ENCODE results near the gene PHF12. TPM values are rescaled to one million over a fixed set of nuclear protein-coding genes. Genes with fewer than 3 reads are reported as not detected.

Gene PHF12
- total and polyA plus RNA-seq, 2 of the 13 experiments (the other 11 are each of a cell fraction or from before 2014, with no cell fraction given), result 9.8 to 17.1 TPM

GRCh38 chr17:28907709-28908475 is 43.4 kb downstream of the PHF12 start (continued):
- TF ChIP-seq HNF1B (CRISPR knock-in tag; IDR thresholded peaks at IDR 0.05), result no peak
- TF ChIP-seq TCF7 (IDR thresholded peaks at IDR 0.05; ENCODE audit: low read depth), result 0 out of 2 replicates have a peak, but pooled peaks have one; percentile 18

- Histone ChIP-seq H2AFZ (ENCODE audit: low read length) (no peak overlapping the region), H3K4me2 (ENCODE audit: low read depth, low read length) (no peak overlapping the region), H3K27me3 (ENCODE audit: control insufficient read depth in 1 of 2, insufficient read depth in 2 of 2, low read length in 2 of 2) (no peaks in the 10 kb centered on the region; a peak in 1 of 5 replicates), H3K9ac (ENCODE audit: insufficient read depth, low read depth, low read length) (no peak overlapping the region), H3K4me3 (replicated peaks in 1 of 3; ENCODE audit: insufficient read depth in 1 of 3, low read depth in 2 of 3, low read length in 3 of 3) (no peak overlapping the region), H3K4me1 (ENCODE audit: insufficient read depth, low read length) (peaks cover 59% of the 10 kb centered on the region), H3K79me2 (ENCODE audit: insufficient read depth, low read length) (peaks cover 3% of the 10 kb centered on the region), H3K27ac (ENCODE audit: extremely low read length, insufficient read depth, low read length) (no peak overlapping the region), H3K36me3 (replicated peaks in 1 of 2; ENCODE audit: control insufficient read depth in 1 of 2, insufficient read depth in 2 of 2, low read length in 2 of 2) (peaks cover 20 to 52% of the 10 kb centered on the region in 2 experiments), H3K9me3 (ENCODE audit: low read length) (no peaks in the 10 kb centered on the region), H4K20me1 (ENCODE audit: insufficient read depth, low read length) (peaks cover 4% of the 10 kb centered on the region; the same call in 1 of the 2 replicates)
- intact Hi-C loops (cut with micrococcal nuclease; ENCODE audit: unreplicated experiment), result no loop called here
- DNase-seq (ENCODE audit: low spot score), result no peak
- ChIA-PET POLR2A (interaction anchor here (0.7 to 2.5 kb wide), 2 partner anchors 14 to 42 kb away, joined by 3 to 15 read pairs; no protein-coding TSS in a partner anchor), CTCF (ENCODE audit: low intra/inter-chr PET ratio, low total read pairs) (no interaction called here)
- 91% methylated on average over 7 of the region's 7 CpGs for WGBS (ENCODE audit: low lambda C conversion rate)
- no peak for ATAC-seq
- in situ Hi-C loops (cut with HindIII; ENCODE audit: extremely low pct_ligation_motif_present, low pct_unique_long_range_greater_than_20kb), result no loop called here
- no TSS peak for BruUV-seq (replicated peaks)
- no peak for FAIRE-seq
- TF ChIP-seq ZBTB21 (CRISPR knock-in tag; IDR thresholded peaks at IDR 0.05), result no peak
- no peak for TF ChIP-seq KDM5B (CRISPR knock-in tag; IDR thresholded peaks at IDR 0.05; ENCODE audit: borderline replicate concordance)
- TF ChIP-seq TCF7 (IDR thresholded peaks at IDR 0.05; ENCODE audit: low read depth), result no peak
- no peak for TF ChIP-seq TEF (CRISPR knock-in tag; IDR thresholded peaks at IDR 0.05)
- no peak for TF ChIP-seq ZGPAT (CRISPR knock-in tag; IDR thresholded peaks at IDR 0.05)
- TF ChIP-seq ARID3A (IDR thresholded peaks at IDR 0.05; ENCODE audit: low read depth, low read length), result no peak
- TF ChIP-seq NCOR1 (IDR thresholded peaks at IDR 0.05; ENCODE audit: borderline replicate concordance, low read length), result no peak
- TF ChIP-seq BHLHE40 (IDR thresholded peaks at IDR 0.05; ENCODE audit: low read length), result no peak
- TF ChIP-seq NFYC (CRISPR knock-in tag; IDR thresholded peaks at IDR 0.05), result no peak
- no peak for TF ChIP-seq ZNF18 (CRISPR knock-in tag; IDR thresholded peaks at IDR 0.05; ENCODE audit: insufficient replicate concordance)
Measured at GRCh38 chr17:28906706-28907438, 44.4 kb downstream of the PHF12 start.
